Urinary bladder (tissue), 2 donors: ENCODE measurements around the gene PTCH1. TPM values are rescaled to one million over a fixed set of nuclear protein-coding genes. Genes with fewer than 3 reads are reported as not detected.

Experiments used
- polyA plus RNA-seq: library from polyadenylated mRNA; stranded (reverse); fragments of 200-250 nt; gene quantifications from one replicate; pipeline ENCODE4 v1.2.3, GENCODE V29; 2013
- small RNA-seq: library from RNA; depleted of rRNA; stranded (forward); fragments of <200 nt; gene quantifications from one replicate; pipeline ENCODE3, GENCODE V24; 2014
- total RNA-seq: library from RNA; depleted of rRNA; stranded (reverse); fragments of >200 nt; gene quantifications from one replicate; pipeline ENCODE4 v1.2.3, GENCODE V29; 2014
- donor health status: healthy.

Gene PTCH1
- total and polyA plus RNA-seq, 2 donors, result 30.1 to 48.0 TPM

Small RNAs within 50 kb of the gene (small RNA-seq; reads per million reads assigned to genes)
- gene MT1P1, result not detected

Other genes with a start within 250 kb of the PTCH1 start
- 25.7 TPM for gene FANCC, start 199.3 kb downstream of the PTCH1 start, total RNA-seq
- 4.6 TPM for gene FANCC, start 199.3 kb downstream of the PTCH1 start, polyA plus RNA-seq